HepG2 (cell line): Measurements from ENCODE around the gene CCDC170.

Experiments used
- RAD21 ChIP-seq: fragments of 450-650 bp; formaldehyde crosslinking; IDR thresholded peaks from 2 replicates; pipeline ENCODE4 v1.5.0; 2020; ENCODE audit warnings: mild to moderate bottlenecking
- SMAD3 ChIP-seq: sonication (generic); formaldehyde crosslinking; IDR thresholded peaks from 2 replicates; pipeline ENCODE4 v1.4.0; 2020; ENCODE audit warnings: missing genetic modification reagents
- ZNF3 ChIP-seq: IDR thresholded peaks from 2 replicates; pipeline ENCODE4 v1.7.0; 2017; ENCODE audit warnings: inconsistent platforms
- TF ChIP-seq, protein P1 (sequence below): IDR thresholded peaks from 2 replicates; pipeline ENCODE4 v1.6.1; 2016; ENCODE audit warnings: control low read depth
- TF ChIP-seq, protein P2 (sequence below): sonication (generic); formaldehyde crosslinking; IDR thresholded peaks from 2 replicates; pipeline ENCODE4 v1.5.0; 2020; ENCODE audit warnings: mild to moderate bottlenecking, missing genetic modification reagents, moderate library complexity
- TF ChIP-seq, protein P3 (sequence below): IDR thresholded peaks from 2 replicates; pipeline ENCODE4 v1.6.1; 2016; ENCODE audit warnings: missing biosample characterization, missing genetic modification reagents, low read depth

DNA sequence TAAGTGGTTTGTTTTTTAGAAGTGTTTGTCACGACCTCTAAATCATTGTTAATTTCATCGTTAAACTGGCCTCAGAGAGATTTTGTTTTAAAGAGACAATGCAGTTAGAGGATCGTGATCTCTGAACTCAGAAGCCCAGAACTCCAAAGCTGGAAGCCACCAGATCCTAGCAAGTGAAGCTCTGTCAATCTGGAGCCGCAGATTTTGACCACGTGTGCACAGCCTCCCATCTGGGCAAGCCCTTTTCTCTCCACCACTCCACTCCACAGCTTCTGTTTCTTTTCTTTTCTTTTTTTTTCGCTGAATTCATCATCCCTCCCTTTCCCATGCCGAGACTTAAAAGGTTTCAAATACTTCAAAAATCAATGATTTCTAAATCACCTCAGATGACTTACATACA is 171.5 kb downstream of the CCDC170 start:
- TF ChIP-seq RAD21 (CRISPR knock-in tag) (no peak), ZNF3 (CRISPR knock-in tag) (no peak), SMAD3 (no peak)
- TF ChIP-seq, protein P1, sequence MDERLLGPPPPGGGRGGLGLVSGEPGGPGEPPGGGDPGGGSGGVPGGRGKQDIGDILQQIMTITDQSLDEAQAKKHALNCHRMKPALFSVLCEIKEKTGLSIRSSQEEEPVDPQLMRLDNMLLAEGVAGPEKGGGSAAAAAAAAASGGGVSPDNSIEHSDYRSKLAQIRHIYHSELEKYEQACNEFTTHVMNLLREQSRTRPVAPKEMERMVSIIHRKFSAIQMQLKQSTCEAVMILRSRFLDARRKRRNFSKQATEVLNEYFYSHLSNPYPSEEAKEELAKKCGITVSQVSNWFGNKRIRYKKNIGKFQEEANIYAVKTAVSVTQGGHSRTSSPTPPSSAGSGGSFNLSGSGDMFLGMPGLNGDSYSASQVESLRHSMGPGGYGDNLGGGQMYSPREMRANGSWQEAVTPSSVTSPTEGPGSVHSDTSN (CRISPR knock-in tag): no peak
- TF ChIP-seq, protein P2, sequence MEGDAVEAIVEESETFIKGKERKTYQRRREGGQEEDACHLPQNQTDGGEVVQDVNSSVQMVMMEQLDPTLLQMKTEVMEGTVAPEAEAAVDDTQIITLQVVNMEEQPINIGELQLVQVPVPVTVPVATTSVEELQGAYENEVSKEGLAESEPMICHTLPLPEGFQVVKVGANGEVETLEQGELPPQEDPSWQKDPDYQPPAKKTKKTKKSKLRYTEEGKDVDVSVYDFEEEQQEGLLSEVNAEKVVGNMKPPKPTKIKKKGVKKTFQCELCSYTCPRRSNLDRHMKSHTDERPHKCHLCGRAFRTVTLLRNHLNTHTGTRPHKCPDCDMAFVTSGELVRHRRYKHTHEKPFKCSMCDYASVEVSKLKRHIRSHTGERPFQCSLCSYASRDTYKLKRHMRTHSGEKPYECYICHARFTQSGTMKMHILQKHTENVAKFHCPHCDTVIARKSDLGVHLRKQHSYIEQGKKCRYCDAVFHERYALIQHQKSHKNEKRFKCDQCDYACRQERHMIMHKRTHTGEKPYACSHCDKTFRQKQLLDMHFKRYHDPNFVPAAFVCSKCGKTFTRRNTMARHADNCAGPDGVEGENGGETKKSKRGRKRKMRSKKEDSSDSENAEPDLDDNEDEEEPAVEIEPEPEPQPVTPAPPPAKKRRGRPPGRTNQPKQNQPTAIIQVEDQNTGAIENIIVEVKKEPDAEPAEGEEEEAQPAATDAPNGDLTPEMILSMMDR (CRISPR knock-in tag): no peak
- TF ChIP-seq, protein P3, sequence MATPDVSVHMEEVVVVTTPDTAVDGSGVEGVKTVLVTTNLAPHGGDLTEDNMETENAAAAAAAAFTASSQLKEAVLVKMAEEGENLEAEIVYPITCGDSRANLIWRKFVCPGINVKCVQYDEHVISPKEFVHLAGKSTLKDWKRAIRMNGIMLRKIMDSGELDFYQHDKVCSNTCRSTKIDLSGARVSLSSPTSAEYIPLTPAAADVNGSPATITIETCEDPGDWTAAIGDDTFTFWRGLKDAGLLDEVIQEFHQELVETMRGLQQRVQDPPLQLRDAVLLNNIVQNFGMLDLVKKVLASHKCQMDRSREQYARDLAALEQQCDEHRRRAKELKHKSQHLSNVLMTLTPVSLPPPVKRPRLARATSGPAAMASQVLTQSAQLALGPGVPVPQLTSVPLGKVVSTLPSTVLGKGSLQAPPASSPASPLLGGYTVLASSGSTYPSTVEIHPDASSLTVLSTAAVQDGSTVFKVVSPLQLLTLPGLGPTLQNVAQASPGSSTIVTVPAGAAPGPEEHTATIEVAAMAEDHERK (CRISPR knock-in tag): no peak
